ENCODE results near the gene SREBF1.

SREBF1 gene

DNA sequence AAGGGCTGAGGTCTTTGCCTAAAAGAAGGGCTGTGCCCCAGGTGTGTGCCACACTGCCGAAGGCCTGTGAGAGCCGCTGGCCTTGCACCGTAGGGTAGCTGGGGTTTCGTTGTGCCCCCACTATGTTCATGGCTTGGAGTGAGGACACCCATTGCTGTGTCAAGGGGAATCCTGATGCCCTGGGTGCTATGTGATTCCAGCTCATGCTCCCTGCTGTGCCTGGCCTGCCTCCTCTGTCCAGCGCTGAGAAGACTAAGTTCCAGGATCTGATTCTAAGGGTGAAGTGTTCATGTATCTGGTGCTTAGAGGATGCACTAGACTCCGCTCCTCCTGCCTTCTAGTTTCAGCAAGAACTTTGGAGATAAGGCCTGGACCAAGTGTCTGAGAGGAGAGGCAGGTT, 47.4 kb downstream of the SREBF1 start:
- Histone ChIP-seq H3K9ac (ENCODE audit: low read depth in 1 of 2, low read length in 2 of 2) (no peak overlapping the region), H3K4me1 (ENCODE audit: control insufficient read depth in 2 of 2, insufficient read depth in 2 of 2, low read length in 2 of 2) (peaks cover 16 to 21% of the 10 kb centered on the region in 2 donors), H3K27ac (ENCODE audit: low read depth in 2 of 2, low read length in 2 of 2) (no peak overlapping the region), H3K4me3 (ENCODE audit: low read length in 2 of 2) (no peak overlapping the region), H3K9me3 (ENCODE audit: control insufficient read depth in 2 of 2, low read length in 2 of 2) (no peaks in the 10 kb centered on the region), H3K27me3 (ENCODE audit: control insufficient read depth in 2 of 2, insufficient read depth in 2 of 2, low read length in 2 of 2) (no peaks in the 10 kb centered on the region), H3K36me3 (ENCODE audit: control insufficient read depth in 2 of 2, insufficient read depth in 2 of 2, low read length in 2 of 2) (peaks cover 5 to 6% of the 10 kb centered on the region in 2 donors)

DNA sequence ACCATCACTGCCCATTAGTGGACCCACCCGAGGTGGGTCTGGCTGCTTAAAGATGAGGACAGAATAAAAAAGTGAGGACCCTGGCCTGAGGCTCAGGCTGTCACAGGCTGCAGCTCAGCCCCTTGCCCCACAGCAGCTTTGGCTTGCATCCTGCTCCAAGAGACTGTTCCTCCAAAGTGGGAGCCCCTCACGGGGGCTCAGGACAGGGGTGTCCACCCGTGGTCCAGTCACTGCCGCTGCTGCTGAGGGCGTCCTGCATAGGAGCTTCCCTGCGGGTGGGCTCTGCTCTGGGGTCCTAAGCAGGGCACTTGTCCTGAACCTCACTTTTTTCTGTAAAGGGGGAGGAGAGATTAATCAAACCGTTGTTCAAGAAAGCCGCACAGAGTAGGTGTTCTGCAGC, 47.8 kb downstream of the SREBF1 start:
- H3K4me1 ChIP-seq (ENCODE audit: control insufficient read depth in 2 of 2, insufficient read depth in 2 of 2, low read length in 2 of 2), result peaks cover 20 to 25% of the 10 kb centered on the region in 2 donors
- no peaks in the 10 kb centered on the region for H3K27me3 ChIP-seq (ENCODE audit: control insufficient read depth in 2 of 2, insufficient read depth in 2 of 2, low read length in 2 of 2)
- H3K36me3 ChIP-seq (ENCODE audit: control insufficient read depth in 2 of 2, insufficient read depth in 2 of 2, low read length in 2 of 2), result peaks cover 1 to 2% of the 10 kb centered on the region in 2 donors
- H3K27ac ChIP-seq (ENCODE audit: low read depth in 2 of 2, low read length in 2 of 2), result no peak overlapping the region
- H3K9ac ChIP-seq (ENCODE audit: low read depth in 1 of 2, low read length in 2 of 2), result no peak overlapping the region
- H3K4me3 ChIP-seq (ENCODE audit: low read length in 2 of 2), result no peak overlapping the region
- no peaks in the 10 kb centered on the region for H3K9me3 ChIP-seq (ENCODE audit: control insufficient read depth in 2 of 2, low read length in 2 of 2)

DNA sequence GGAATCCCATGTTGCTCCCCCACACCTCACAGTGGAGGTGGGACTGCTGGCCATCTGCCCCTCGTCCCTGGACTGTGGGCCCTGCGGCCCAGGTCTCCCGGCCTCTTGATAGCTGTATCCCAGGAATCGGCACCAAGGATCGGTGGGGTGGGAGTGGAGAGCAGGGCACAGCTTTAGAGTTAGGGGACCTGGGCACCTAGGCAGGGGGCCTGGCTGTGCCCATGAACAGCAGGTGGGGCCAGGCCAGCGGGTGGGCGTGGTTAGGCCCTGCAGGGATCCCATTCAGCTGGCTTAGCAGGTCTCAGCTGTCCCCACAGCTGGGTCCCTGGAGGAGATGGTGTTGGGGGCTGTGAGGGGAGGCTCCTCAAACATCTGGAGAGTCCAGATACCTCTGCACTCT, 49.2 kb downstream of the SREBF1 start:
- H3K4me1 ChIP-seq (ENCODE audit: control insufficient read depth in 2 of 2, insufficient read depth in 2 of 2, low read length in 2 of 2), result peaks cover 24 to 28% of the 10 kb centered on the region in 2 donors
- no peaks in the 10 kb centered on the region for H3K9me3 ChIP-seq (ENCODE audit: control insufficient read depth in 2 of 2, low read length in 2 of 2)
- H3K27ac ChIP-seq (ENCODE audit: low read depth in 2 of 2, low read length in 2 of 2), result no peak overlapping the region
- no peak overlapping the region for H3K9ac ChIP-seq (ENCODE audit: low read depth in 1 of 2, low read length in 2 of 2)
- H3K36me3 ChIP-seq (ENCODE audit: control insufficient read depth in 2 of 2, insufficient read depth in 2 of 2, low read length in 2 of 2), result no peaks in the 10 kb centered on the region
- no peak overlapping the region for H3K4me3 ChIP-seq (ENCODE audit: low read length in 2 of 2)
- H3K27me3 ChIP-seq (ENCODE audit: control insufficient read depth in 2 of 2, insufficient read depth in 2 of 2, low read length in 2 of 2), result no peaks in the 10 kb centered on the region

DNA sequence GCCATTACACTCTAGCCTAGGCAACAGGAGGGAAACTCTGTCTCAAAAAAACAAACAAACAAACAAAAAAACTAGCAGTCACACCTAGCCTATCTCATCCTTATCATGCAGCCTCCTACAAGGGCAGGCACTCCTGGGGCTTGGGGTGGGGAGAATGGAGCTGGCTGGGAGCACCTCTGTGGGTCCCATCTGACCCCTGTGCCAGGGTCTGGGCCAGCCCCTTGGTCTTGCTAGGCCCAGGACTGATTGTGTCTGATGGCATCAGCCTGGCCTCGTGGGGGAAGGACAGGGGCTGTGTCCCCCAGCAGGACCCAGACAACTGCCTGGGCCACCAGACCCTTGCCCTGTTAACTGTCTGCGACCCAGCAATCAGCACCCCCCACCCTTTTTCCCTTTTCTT, 49.8 kb downstream of the SREBF1 start:
- Histone ChIP-seq H3K36me3 (ENCODE audit: control insufficient read depth in 2 of 2, insufficient read depth in 2 of 2, low read length in 2 of 2) (no peaks in the 10 kb centered on the region), H3K27me3 (ENCODE audit: control insufficient read depth in 2 of 2, insufficient read depth in 2 of 2, low read length in 2 of 2) (no peaks in the 10 kb centered on the region), H3K9ac (ENCODE audit: low read depth in 1 of 2, low read length in 2 of 2) (no peak overlapping the region), H3K27ac (ENCODE audit: low read depth in 2 of 2, low read length in 2 of 2) (no peak overlapping the region), H3K4me3 (ENCODE audit: low read length in 2 of 2) (no peak overlapping the region), H3K4me1 (ENCODE audit: control insufficient read depth in 2 of 2, insufficient read depth in 2 of 2, low read length in 2 of 2) (peaks cover 21 to 27% of the 10 kb centered on the region in 2 donors), H3K9me3 (ENCODE audit: control insufficient read depth in 2 of 2, low read length in 2 of 2) (no peaks in the 10 kb centered on the region)

DNA sequence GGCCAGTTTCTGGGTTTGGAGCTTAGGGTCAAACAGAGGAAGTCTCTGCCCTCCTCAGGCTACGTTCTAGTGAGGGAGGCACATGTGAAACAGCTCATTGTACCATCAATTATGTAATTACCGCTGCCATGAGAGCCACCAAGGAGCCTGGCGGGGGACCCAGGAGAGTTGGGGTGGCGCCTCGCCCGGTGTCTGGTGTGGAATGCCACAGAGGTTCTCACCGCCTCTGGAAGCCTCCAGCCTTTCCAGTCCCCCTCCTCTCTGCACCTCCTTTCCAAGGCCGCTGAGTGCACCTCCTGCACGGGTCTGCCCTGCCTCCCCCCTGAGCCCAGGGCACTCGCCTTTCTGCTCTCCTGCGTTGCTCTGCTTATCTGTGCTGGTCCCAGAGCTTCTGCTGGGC, 51.4 kb downstream of the SREBF1 start:
- Histone ChIP-seq H3K4me3 (ENCODE audit: low read length in 2 of 2) (no peak overlapping the region), H3K4me1 (ENCODE audit: control insufficient read depth in 2 of 2, insufficient read depth in 2 of 2, low read length in 2 of 2) (peaks cover 27 to 28% of the 10 kb centered on the region in 2 donors), H3K9ac (ENCODE audit: low read depth in 1 of 2, low read length in 2 of 2) (no peak overlapping the region)

DNA sequence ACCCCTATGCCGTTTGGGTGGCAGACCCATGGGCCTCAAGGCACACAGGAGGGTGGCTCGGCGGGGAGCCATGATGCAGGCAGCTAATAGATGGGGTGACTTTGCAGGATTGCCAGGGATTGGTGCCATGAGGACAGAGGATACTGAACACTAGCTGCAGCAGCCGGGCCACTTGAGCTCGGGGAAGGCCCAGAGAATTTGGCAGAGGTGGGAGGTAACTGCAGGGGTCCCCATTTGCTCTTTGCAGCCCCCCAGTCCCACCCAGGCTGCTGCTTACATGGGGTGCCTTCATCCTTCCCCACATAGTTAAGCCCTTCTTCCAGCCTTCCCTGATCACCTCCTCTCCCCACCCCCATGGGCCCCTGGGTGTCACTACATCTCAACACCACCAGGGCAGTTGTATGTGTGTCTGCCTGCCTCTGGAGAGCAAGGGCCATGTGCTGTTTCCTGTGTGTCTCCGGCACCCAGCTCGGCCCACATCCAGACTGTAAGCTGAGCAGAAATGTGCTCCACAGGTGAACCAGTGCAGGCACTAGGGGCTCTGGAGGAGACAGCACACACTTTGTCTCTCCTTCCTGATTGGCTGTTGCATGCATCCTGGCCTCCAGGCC, 52.0 kb downstream of the SREBF1 start:
- no peak overlapping the region for H3K27ac ChIP-seq (ENCODE audit: low read depth in 2 of 2, low read length in 2 of 2)
- peaks cover 22% of the 10 kb centered on the region in 2 donors for H3K4me1 ChIP-seq (ENCODE audit: control insufficient read depth in 2 of 2, insufficient read depth in 2 of 2, low read length in 2 of 2)
- H3K9ac ChIP-seq (ENCODE audit: low read depth in 1 of 2, low read length in 2 of 2), result no peak overlapping the region
- no peaks in the 10 kb centered on the region for H3K9me3 ChIP-seq (ENCODE audit: control insufficient read depth in 2 of 2, low read length in 2 of 2)
- peak overlapping the region in 1 of 2 donors; percentile 28 for H3K4me3 ChIP-seq (ENCODE audit: low read length in 2 of 2)
- no peaks in the 10 kb centered on the region for H3K36me3 ChIP-seq (ENCODE audit: control insufficient read depth in 2 of 2, insufficient read depth in 2 of 2, low read length in 2 of 2)
- no peaks in the 10 kb centered on the region for H3K27me3 ChIP-seq (ENCODE audit: control insufficient read depth in 2 of 2, insufficient read depth in 2 of 2, low read length in 2 of 2)

More for the DNA sequence above, 51.4 kb downstream of the SREBF1 start:
- Histone ChIP-seq H3K9me3 (ENCODE audit: control insufficient read depth in 2 of 2, low read length in 2 of 2) (no peaks in the 10 kb centered on the region), H3K27me3 (ENCODE audit: control insufficient read depth in 2 of 2, insufficient read depth in 2 of 2, low read length in 2 of 2) (no peaks in the 10 kb centered on the region), H3K36me3 (ENCODE audit: control insufficient read depth in 2 of 2, insufficient read depth in 2 of 2, low read length in 2 of 2) (no peaks in the 10 kb centered on the region), H3K27ac (ENCODE audit: low read depth in 2 of 2, low read length in 2 of 2) (no peak overlapping the region)

DNA sequence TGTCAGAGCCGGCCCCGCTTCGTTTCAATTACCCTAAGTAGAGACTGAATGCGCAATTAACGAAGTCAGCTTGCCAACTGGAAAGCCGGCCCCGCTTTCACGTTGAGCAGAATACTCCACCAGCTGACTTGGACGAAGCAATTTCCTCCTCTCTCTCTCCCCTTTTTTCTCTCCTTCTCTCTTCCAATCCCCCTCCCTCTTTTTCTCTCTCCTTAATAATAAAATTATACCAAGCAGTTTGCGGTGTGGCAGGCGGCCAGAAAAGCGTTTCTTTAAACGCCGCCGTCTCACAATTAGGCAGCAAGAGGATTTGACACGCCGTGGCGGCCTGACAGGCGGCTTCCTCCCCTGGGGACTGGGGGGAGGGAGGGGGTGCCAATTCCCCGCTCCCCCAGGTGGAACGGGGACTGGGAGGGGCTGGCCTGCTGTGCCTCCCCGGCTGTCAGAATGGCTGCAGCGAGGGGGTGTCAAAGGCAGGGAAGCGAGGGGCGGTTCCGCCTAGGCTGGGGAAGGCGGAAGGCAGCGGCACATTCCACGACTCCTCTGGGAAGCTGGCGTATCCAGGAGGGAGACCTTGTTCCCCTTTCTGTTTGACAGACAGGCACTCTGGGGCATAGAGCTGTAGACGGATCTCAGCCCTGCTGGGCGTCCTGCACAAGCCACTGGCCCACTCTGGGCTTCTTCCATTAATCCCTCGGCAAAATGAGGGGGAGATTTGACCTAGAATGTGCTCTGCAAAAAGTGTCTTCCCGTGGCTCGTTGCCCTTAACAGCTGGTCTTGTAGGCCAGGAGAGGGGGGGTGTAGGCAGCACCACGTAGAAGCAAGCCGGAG, 52.7 kb downstream of the SREBF1 start:
- Histone ChIP-seq H3K27me3 (ENCODE audit: control insufficient read depth in 2 of 2, insufficient read depth in 2 of 2, low read length in 2 of 2) (no peaks in the 10 kb centered on the region), H3K4me3 (ENCODE audit: low read length in 2 of 2) (peak overlapping the region; percentile 28 to 57), H3K36me3 (ENCODE audit: control insufficient read depth in 2 of 2, insufficient read depth in 2 of 2, low read length in 2 of 2) (no peaks in the 10 kb centered on the region), H3K9me3 (ENCODE audit: control insufficient read depth in 2 of 2, low read length in 2 of 2) (no peaks in the 10 kb centered on the region), H3K9ac (ENCODE audit: low read depth in 1 of 2, low read length in 2 of 2) (no peak overlapping the region), H3K27ac (ENCODE audit: low read depth in 2 of 2, low read length in 2 of 2) (peak overlapping the region in 1 of 2 donors; percentile 38), H3K4me1 (ENCODE audit: control insufficient read depth in 2 of 2, insufficient read depth in 2 of 2, low read length in 2 of 2) (peaks cover 20 to 21% of the 10 kb centered on the region in 2 donors)

DNA sequence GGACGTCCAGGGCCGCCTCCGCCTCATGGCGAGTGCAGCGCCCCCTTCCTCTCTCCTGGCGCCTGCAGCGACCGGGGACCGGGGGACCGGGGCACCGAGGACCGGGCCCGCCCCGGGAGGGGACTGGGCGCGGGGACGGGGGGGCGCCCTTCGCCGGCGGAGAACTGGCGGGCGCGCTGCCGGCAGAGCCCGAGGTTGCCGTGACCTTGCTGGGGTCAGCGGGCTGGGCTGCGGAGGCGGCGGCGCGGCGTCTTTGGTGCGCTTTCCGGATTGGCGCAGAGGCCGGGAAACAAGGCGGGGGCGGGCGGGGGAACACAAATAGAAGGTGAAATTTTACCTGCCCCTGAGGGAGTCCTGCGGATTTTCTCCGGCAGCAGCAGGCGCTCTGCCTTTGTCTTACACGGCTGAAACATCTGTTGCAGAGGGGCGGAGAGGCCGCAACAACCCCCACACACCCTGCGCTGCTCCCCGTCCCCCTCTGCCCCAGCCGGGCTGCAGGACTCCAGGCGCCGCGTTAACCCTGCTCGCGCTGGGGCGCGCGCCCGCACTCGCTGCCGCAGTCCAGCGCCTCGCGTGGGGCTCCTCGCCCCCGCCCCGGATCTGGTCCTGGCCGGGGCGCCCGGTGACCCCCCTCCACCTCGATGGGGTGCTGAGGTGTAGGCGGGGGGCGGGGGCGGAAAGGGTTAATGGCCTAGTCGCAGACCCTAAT, 53.5 kb downstream of the SREBF1 start:
- H3K4me1 ChIP-seq (ENCODE audit: control insufficient read depth in 2 of 2, insufficient read depth in 2 of 2, low read length in 2 of 2), result peaks cover 23% of the 10 kb centered on the region in 2 donors
- no peaks in the 10 kb centered on the region for H3K27me3 ChIP-seq (ENCODE audit: control insufficient read depth in 2 of 2, insufficient read depth in 2 of 2, low read length in 2 of 2)
- no peaks in the 10 kb centered on the region for H3K9me3 ChIP-seq (ENCODE audit: control insufficient read depth in 2 of 2, low read length in 2 of 2)
- peak overlapping the region in 1 of 2 donors; percentile 58 for H3K9ac ChIP-seq (ENCODE audit: low read depth in 1 of 2, low read length in 2 of 2)
- H3K36me3 ChIP-seq (ENCODE audit: control insufficient read depth in 2 of 2, insufficient read depth in 2 of 2, low read length in 2 of 2), result no peaks in the 10 kb centered on the region
- peak overlapping the region; percentile 58 to 65 for H3K4me3 ChIP-seq (ENCODE audit: low read length in 2 of 2)
- H3K27ac ChIP-seq (ENCODE audit: low read depth in 2 of 2, low read length in 2 of 2), result peak overlapping the region in 1 of 2 donors; percentile 38

DNA sequence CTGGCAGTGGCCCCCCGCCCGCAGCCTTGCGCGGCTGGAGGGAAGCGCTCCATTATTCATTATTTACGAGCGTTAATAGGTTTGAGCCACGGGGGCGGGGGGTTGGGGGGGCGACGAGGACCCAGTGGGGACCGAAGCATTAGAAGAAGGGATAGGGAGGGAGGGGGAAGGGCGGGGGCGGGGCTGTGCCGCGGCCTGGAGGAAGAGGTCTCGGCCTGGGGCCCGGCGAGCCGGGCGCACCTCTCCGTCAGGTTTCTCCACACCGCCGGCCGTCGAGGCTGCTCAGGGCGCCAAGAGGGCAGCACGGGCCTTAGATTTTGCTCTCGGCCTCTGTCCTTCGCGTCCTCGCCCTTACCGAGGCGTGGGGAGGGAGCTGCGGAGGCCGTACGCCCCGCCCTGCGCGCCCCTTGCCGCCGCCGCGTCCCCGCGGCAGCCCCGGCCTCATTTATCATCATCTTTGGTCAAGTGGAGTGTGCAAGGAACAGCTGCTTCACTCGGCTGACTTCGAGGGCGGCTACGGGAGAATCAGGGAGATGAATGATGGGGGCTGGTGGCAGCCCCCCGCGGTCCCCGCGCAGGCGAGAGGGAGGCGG, 54.2 kb downstream of the SREBF1 start:
- Histone ChIP-seq H3K4me1 (ENCODE audit: control insufficient read depth in 2 of 2, insufficient read depth in 2 of 2, low read length in 2 of 2) (peaks cover 27 to 29% of the 10 kb centered on the region in 2 donors), H3K9ac (ENCODE audit: low read depth in 1 of 2, low read length in 2 of 2) (peak overlapping the region in 1 of 2 donors; percentile 58), H3K27ac (ENCODE audit: low read depth in 2 of 2, low read length in 2 of 2) (no peak overlapping the region), H3K27me3 (ENCODE audit: control insufficient read depth in 2 of 2, insufficient read depth in 2 of 2, low read length in 2 of 2) (no peaks in the 10 kb centered on the region), H3K9me3 (ENCODE audit: control insufficient read depth in 2 of 2, low read length in 2 of 2) (no peaks in the 10 kb centered on the region), H3K4me3 (ENCODE audit: low read length in 2 of 2) (peak overlapping the region; percentile 58 to 65), H3K36me3 (ENCODE audit: control insufficient read depth in 2 of 2, insufficient read depth in 2 of 2, low read length in 2 of 2) (no peaks in the 10 kb centered on the region)
